H1 (cell line): ENCODE data around the gene BCL2L13.

Experiments
- BACH1 ChIP-seq: IDR thresholded peaks from 2 replicates; pipeline ENCODE4 v1.6.1; 2012; ENCODE audit warnings: low read length, improper control_type of control experiment
- CEBPB ChIP-seq: IDR thresholded peaks from 2 replicates; pipeline ENCODE4 v1.6.1; 2012; ENCODE audit warnings: low read depth, low read length
- CHD2 ChIP-seq: IDR thresholded peaks from 2 replicates; pipeline ENCODE4 v1.6.1; 2012; ENCODE audit warnings: low read length, improper control_type of control experiment
- EZH2 ChIP-seq: fragments of 200-600 bp; sonication (generic); IDR thresholded peaks from 2 replicates; pipeline ENCODE4 v1.7.1; 2012; ENCODE audit warnings: low read depth, mild to moderate bottlenecking, moderate library complexity, low read length, inconsistent platforms; ENCODE audit not compliant: severe bottlenecking
- GABPA ChIP-seq: IDR thresholded peaks from 2 replicates; pipeline ENCODE4 v1.6.1; 2011; ENCODE audit warnings: mild to moderate bottlenecking, low read length, moderate library complexity, borderline replicate concordance; ENCODE audit not compliant: insufficient read depth
- JUND ChIP-seq: IDR thresholded peaks from 2 replicates; pipeline ENCODE4 v1.6.1; 2011; ENCODE audit warnings: mild to moderate bottlenecking, improper control_type of control experiment, low read length
- POLR2A ChIP-seq, 2 experiments: IDR thresholded peaks; 1 replicate in 1 of 2; 2 replicates in 1 of 2; pipeline ENCODE4 v1.6.1; 2011; ENCODE audit warnings: low read depth in 2 of 2, low read length in 2 of 2, mild to moderate bottlenecking in 2 of 2; ENCODE audit errors: control extremely low read depth in 1 of 2
- POLR2AphosphoS5 ChIP-seq: IDR thresholded peaks from 2 replicates; pipeline ENCODE4 v1.6.1; 2011; ENCODE audit warnings: low read depth, low read length
- RBBP5 ChIP-seq: IDR thresholded peaks from 2 replicates; pipeline ENCODE4 v1.7.1; 2012; ENCODE audit warnings: low read depth, mild to moderate bottlenecking, inconsistent platforms, low read length, moderate library complexity, borderline replicate concordance
- RFX5 ChIP-seq: IDR thresholded peaks from 2 replicates; pipeline ENCODE4 v1.6.1; 2011; ENCODE audit warnings: low read depth, low read length, improper control_type of control experiment, borderline replicate concordance
- TF ChIP-seq, protein P1 (sequence below), 3 experiments: IDR thresholded peaks; 1 replicate in 2 of 3; 2 replicates in 1 of 3; pipeline versions ENCODE4 v1.5.1 to v1.6.1; 2011; ENCODE audit warnings: low read length in 3 of 3, mild to moderate bottlenecking in 3 of 3, inconsistent platforms in 2 of 3, low read depth in 1 of 3, moderate library complexity in 1 of 3; ENCODE audit not compliant: insufficient read depth in 1 of 3; ENCODE audit errors: control extremely low read depth in 1 of 3

DNA sequence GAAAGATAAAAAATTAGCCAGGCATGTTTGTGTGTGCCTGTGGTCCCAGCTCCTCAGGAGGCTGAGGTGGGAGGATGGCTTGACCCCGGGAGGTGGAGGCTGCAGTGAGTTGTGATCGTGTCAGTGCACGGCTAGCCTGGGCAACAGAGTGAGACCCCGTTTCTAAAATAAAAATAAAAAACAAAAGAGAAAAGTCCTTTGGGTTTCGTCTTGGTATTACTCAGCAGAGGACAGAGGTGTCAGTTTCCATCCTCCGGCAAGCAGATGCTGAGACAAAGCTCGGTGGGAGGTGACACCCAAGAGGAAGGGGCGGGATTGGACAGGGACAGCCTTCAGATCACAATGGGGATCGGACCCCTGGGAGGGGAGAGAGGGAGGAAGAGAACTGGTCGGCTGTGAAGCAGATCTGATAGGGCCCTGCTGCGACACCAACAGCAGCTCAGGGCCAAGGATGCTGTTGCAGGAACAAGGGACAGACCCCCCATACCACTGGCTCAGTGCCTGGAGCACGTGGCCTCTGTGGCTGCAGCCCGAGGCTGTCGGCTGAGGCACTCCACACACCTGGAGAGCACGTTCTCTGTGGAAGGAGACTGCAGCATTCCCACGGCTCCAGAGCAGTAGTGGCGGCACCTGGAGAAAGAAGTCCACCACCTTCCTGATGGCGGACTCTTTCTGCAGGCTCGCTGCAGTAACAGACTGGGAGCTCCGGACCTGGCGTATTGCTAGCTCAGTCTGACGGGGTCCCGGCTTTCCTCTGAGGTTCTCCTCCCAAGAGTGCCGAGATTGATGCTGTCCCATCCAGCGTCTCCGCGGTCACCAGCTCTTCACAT, 140.9 kb downstream of the BCL2L13 start:
- no peak for TF ChIP-seq JUND
- TF ChIP-seq RFX5 = no peak
- no peak for TF ChIP-seq POLR2A (IDR thresholded peaks at IDR 0.05; ENCODE audit: control extremely low read depth in 1 of 2, low read depth in 2 of 2, low read length in 2 of 2)
- no peak for TF ChIP-seq BACH1
- TF ChIP-seq GABPA = no peak
- no peak for TF ChIP-seq CEBPB
- no peak for TF ChIP-seq POLR2AphosphoS5
- TF ChIP-seq, protein P1, sequence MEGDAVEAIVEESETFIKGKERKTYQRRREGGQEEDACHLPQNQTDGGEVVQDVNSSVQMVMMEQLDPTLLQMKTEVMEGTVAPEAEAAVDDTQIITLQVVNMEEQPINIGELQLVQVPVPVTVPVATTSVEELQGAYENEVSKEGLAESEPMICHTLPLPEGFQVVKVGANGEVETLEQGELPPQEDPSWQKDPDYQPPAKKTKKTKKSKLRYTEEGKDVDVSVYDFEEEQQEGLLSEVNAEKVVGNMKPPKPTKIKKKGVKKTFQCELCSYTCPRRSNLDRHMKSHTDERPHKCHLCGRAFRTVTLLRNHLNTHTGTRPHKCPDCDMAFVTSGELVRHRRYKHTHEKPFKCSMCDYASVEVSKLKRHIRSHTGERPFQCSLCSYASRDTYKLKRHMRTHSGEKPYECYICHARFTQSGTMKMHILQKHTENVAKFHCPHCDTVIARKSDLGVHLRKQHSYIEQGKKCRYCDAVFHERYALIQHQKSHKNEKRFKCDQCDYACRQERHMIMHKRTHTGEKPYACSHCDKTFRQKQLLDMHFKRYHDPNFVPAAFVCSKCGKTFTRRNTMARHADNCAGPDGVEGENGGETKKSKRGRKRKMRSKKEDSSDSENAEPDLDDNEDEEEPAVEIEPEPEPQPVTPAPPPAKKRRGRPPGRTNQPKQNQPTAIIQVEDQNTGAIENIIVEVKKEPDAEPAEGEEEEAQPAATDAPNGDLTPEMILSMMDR (IDR thresholded peaks at IDR 0.05; ENCODE audit: control extremely low read depth in 1 of 3, insufficient read depth in 1 of 3, low read depth in 1 of 3, low read length in 3 of 3) = no peak
- no peak for TF ChIP-seq EZH2
- no peak for TF ChIP-seq CHD2
- TF ChIP-seq RBBP5 = no peak
